NCI-H1436 (cell line): ENCODE data around the gene UCK2.

ENCODE experiments used
- DNase-seq: peaks from one replicate; lab custom pipeline; 2025; lab: John Stamatoyannopoulos, UW

The UCK2 gene

GRCh38 chr1:165882168-165882837 is 54.9 kb downstream of the UCK2 start:
- DNase-seq = no peak

GRCh38 chr1:165883056-165883455 is 55.6 kb downstream of the UCK2 start:
- DNase-seq = no peak

- DNase-seq = no peak
These were observed 56.7 kb downstream of the UCK2 start for GRCh38 chr1:165884009-165884689.

- DNase-seq = no peak
These were observed 57.4 kb downstream of the UCK2 start for GRCh38 chr1:165884690-165885304.

GRCh38 chr1:165885305-165885694 is 57.9 kb downstream of the UCK2 start:
- DNase-seq = no peak

GRCh38 chr1:165886193-165886592 is 58.8 kb downstream of the UCK2 start:
- no peak for DNase-seq

GRCh38 chr1:165886983-165887382 is 59.6 kb downstream of the UCK2 start:
- DNase-seq = no peak

- DNase-seq = no peak
These were observed 60.6 kb downstream of the UCK2 start for GRCh38 chr1:165887877-165888551.

- no peak for DNase-seq
These were observed 61.1 kb downstream of the UCK2 start for GRCh38 chr1:165888552-165888920.

GRCh38 chr1:165890684-165891083 is 63.3 kb downstream of the UCK2 start:
- no peak for DNase-seq

- no peak for DNase-seq
These were observed 63.9 kb downstream of the UCK2 start for GRCh38 chr1:165891111-165891860.

- DNase-seq = no peak
These were observed 65.5 kb downstream of the UCK2 start for GRCh38 chr1:165892935-165893334.

GRCh38 chr1:165893507-165893906 is 66.1 kb downstream of the UCK2 start:
- DNase-seq = no peak

- no peak for DNase-seq
These were observed 67.2 kb downstream of the UCK2 start for GRCh38 chr1:165894591-165894990.

- DNase-seq = no peak
These were observed 68.0 kb downstream of the UCK2 start for GRCh38 chr1:165895451-165895871.

- DNase-seq = no peak
These were observed 68.9 kb downstream of the UCK2 start for GRCh38 chr1:165896277-165896676.

- DNase-seq = no peak
These were observed 70.2 kb downstream of the UCK2 start for GRCh38 chr1:165897326-165898303.

GRCh38 chr1:165898837-165899236 is 71.4 kb downstream of the UCK2 start:
- no peak for DNase-seq

- no peak for DNase-seq
These were observed 72.1 kb downstream of the UCK2 start for GRCh38 chr1:165899461-165899941.

GRCh38 chr1:165900576-165901380 is 73.4 kb downstream of the UCK2 start:
- DNase-seq = no peak
